Cardiac septum (tissue), 1 donor: ENCODE measurements around the gene ABLIM2. TPM values are rescaled to one million over a fixed set of nuclear protein-coding genes. Genes with fewer than 3 reads are reported as not detected.

Experiments
- DNase-seq: peaks from one replicate; pipeline ENCODE4 v3.0.0-alpha.2; 2020; ENCODE audit warnings: low spot score
- intact Hi-C: fragments of 100-400 bp; cut with DNase I; formaldehyde crosslinking; loops from one replicate; pipeline ENCODE4 v1.14.0; 2022
- total RNA-seq: library from RNA; stranded (reverse); fragmentation: NEBNext Ultra II Directional; extraction: Animal tissue kit (Norgen Biotek cat#: 25700); gene quantifications from one replicate; pipeline ENCODE4 v1.2.1, GENCODE V29; 2021
- donor health status: DM: no; HTN: no; CAD: no.

Gene ABLIM2
- total RNA-seq, 1 donor from 2014 or later, result 22.6 TPM

GRCh38 chr4:7987148-7987989 is 171.2 kb downstream of the ABLIM2 start:
- intact Hi-C loops, result loop anchor here (1.0 to 5.0 kb wide), 2 partner anchors 183 to 225 kb away; no protein-coding TSS in a partner anchor
- DNase-seq, result peak; percentile 82

DNA sequence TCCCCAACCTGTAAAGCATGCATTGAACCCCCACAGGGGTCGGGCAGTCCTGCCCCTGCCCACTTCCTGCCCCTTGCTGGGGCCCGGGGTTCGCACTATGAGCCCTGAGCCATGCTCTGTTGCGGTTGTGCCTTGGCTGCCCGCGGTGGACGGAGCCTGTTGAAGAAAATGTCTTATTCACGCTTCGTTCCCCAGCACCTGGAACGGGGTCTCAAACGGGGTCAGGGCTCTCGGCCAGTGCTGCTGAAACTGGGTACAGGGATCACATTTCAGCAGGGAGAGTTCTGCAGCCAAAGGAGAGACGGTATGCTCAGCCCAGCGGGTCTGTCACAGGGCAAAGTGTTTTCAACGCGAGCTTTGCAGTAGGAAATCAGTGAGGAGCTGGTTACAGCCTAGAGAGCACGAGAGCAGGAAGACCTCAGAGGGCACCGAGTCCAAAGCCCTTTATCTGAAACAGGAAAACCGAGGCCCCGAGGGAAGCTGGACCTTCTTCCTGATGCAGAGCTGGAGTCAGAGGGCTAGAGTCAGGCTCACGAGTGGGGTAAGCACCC is 172.6 kb downstream of the ABLIM2 start:
- intact Hi-C loops, result loop anchor here (5.0 kb wide), 1 partner anchor 224 kb away; no protein-coding TSS in a partner anchor
- DNase-seq, result no peak

DNA sequence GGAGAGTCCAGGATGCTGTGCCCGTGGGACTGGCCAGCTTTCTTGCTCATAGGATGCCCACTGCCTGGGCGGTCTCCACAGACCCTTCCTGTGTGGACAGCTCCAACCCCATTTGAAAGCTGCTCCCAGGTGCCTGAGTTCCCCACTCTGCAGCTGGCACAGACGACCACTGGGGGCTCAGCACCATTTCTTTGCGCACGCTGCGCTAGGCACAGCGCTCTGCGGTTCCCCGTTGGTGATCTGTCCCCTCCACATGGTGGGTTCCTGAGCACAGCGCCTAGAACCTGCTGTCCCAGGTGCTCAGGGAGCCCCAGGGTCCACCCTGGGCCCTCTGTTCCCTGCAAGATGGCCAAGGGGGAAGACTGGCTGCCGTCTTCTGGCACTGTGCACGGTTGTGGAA is 173.5 kb downstream of the ABLIM2 start:
- intact Hi-C loops, result loop anchor here (5.0 kb wide), 1 partner anchor 223 kb away; no protein-coding TSS in a partner anchor
- DNase-seq, result no peak

DNA sequence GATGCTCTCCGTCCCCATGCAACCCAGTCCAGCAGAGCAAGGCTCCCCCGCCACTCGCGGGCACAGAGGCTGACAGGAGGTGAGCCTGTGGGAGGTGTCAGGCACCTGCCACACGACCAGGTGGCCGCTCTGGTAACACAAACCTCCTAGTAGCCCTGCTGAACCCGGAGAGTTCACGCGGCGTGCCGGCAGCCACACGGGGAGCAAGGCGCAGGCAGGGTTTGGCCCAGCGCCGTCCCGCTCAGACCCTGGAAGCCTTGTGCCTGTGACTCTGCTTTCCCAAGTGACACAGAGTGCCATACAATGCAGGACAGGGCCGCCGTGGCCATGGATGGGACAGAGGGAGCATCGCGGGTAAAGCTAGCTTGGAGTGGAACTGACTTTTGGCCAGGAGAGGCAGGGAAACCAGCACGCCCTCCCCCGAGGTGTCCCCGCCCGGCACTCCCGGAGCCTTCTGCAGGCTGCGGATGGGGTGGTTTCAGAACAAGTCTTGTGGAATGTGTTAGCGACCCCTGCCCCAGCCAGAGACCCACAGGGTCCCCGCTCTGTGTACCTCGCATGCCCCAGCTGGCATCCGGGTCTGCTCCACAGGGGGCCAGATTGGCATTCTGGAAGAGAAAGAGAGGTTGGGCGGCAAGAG is 174.2 kb downstream of the ABLIM2 start:
- intact Hi-C loops, result no loop called here
- no peak for DNase-seq

GRCh38 chr4:7983296-7983695 is 175.3 kb downstream of the ABLIM2 start:
- intact Hi-C loops, result no loop called here
- no peak for DNase-seq

GRCh38 chr4:7981738-7982394 is 176.7 kb downstream of the ABLIM2 start:
- intact Hi-C loops, result no loop called here
- DNase-seq, result no peak

- DNase-seq, result no peak
- intact Hi-C loops, result no loop called here
Measured at GRCh38 chr4:7980036-7980435, 178.6 kb downstream of the ABLIM2 start.

- intact Hi-C loops, result no loop called here
- DNase-seq, result no peak
Measured at GRCh38 chr4:7979652-7979968, 179.0 kb downstream of the ABLIM2 start.

DNA sequence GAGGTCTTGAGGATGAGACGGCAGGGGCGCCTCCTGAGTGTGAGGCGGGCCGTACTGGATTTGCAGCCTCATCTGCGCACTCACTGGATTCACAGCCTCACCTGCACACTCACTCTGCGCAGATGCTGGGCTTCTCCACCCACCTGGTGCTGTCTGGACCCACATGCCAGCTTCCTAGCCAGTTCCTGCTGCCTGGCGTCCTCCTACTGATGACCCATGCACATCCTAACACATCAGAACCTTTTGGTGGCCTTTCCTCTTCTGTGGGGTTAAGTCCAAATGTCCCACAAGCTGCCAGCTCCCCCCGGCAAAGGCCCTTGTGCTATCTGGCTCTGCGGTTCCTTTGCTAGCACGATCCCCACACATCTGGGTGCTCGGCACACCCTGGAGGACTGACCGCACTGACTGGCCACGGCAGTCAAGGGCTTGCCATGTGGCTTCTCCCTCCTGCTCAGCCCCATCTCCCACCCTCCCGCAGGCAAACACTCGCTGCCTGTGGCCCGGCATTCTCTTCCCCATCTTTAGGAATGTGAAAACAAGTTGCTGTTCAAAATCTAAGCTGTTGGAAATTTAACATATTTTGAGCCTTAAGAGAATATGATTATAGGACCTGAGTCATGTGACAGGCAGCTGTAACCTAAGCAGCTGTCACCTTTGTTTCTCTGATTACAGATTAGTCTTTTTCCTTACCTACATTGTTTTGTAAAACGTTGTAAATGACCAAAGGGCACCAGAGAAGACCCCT is 179.5 kb downstream of the ABLIM2 start:
- intact Hi-C loops, result no loop called here

GRCh38 chr4:7978489-7978888 is 180.1 kb downstream of the ABLIM2 start:
- DNase-seq, result no peak
- intact Hi-C loops, result no loop called here

More for the DNA sequence above, 179.5 kb downstream of the ABLIM2 start:
- no peak for DNase-seq

DNA sequence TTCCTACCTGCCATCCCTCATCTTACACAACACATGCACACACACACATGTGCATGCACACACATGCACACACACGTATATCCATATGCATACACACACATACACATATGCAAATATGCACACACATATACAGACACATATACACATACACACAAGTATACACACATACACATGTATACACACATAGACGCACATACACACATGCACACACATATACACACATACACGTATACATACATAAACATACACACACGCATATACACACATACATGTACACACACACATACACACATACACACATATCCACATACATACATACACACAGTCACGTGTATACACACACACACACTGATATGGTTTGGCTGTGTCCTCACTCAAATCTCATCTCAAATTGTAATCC is 182.0 kb downstream of the ABLIM2 start:
- DNase-seq, result no peak
- intact Hi-C loops, result no loop called here

DNA sequence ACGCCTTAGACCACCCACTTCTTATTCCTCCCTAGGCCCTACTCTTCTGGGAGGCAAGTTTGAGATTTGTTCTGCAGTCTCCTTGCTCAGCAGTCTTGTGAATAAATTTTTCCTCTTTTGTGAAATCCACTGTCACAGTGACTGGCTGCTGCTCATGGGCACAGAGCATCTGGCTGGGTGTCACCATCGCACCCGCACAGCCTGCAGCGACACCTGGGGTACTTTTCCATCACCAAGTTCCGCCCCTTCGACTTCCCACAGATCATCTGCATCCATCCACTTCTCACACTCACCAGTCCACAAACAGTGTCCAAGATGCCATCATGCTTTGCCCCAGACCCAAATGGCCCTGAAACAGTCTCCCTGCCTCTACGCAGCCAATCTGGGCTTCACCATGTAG is 182.6 kb downstream of the ABLIM2 start:
- no peak for DNase-seq
- intact Hi-C loops, result no loop called here

- no peak for DNase-seq
- intact Hi-C loops, result no loop called here
Measured at GRCh38 chr4:7974425-7974824, 184.2 kb downstream of the ABLIM2 start.

DNA sequence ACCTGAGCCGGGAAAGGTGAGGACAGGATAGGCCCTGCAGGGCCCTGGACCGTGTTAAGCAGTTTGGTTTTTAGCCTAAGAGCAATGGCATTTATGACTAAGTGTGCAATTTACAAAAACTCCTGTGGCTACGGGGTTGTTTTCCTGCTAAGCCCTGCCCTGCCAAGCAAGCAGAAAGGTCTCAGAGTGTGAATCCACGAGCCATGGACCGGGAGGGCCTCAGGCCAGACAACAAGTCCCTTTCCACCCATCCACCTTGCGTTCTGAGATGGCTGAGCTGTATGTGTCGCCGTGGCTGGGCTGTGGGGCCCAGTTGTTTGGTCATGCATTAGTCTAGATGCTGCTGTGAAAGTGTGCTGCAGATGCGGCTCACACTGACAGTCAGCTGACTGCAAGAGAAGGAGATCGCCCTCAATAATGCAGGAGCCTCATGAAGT is 185.1 kb downstream of the ABLIM2 start:
- intact Hi-C loops, result no loop called here
- no peak for DNase-seq

GRCh38 chr4:7971881-7972500 is 186.6 kb downstream of the ABLIM2 start:
- intact Hi-C loops, result no loop called here
- no peak for DNase-seq

- intact Hi-C loops, result no loop called here
- no peak for DNase-seq
Measured at GRCh38 chr4:7971159-7971631, 187.4 kb downstream of the ABLIM2 start.

DNA sequence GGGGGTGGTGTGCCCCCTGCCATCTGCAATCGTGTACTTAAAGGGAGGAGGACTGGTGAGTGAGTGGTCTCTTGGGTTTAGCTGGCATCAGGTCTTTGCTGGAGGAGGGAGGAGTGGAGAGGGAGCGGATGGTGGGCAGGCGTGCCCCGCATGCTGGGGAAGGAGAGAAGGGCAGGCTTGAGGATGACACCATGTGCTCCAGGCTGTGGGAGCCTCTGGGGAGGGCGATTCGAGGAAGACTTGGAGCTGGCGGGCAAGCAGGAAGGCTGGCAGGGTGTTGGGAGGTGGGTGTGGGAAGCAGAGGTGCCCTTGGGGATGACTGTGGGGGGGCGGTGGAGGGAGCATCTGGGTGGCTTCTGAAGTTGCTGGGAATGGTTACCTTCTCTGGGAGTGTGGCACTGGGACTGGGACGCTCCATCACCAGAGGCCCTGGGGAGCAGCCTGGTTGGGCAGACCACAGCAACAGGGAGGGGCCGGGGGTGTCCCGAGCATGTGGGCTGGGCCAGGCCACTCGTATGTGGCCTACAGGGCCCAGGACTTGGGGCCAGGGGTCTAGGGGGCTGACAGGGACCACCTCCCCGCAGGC is 188.2 kb downstream of the ABLIM2 start:
- no peak for DNase-seq
- intact Hi-C loops, result no loop called here

DNA sequence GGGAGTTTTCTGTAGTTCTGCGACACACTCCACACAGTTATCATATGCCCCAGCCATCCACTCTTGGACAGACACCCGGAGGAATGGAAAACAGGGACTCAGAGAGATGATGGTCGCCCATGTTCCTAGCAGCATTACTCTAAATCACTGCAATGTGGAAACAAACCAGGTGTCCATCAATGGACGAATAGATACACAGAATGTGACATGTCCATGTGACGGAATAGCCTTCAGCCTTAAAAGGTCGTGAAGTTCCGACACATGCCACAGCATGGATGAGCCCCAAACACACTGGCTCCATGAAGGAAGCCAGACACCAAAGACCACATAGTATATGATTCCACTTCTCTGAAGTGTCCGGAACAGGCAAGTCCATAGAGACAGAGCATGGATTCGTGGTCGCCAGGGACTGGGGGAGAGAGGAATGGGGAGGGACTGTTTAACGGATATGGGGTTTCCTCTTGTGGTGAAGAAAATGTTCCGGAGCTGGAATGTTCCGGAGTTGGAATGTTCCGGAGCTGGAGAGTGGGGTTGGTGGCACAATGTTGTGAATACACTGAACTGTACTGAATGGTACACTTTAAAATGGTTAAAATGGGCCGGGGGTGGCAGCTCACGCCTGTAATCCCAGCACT is 190.2 kb downstream of the ABLIM2 start:
- DNase-seq, result no peak
- intact Hi-C loops, result no loop called here
